Central memory CD4-positive, alpha-beta T cell (primary cell): Measurements from ENCODE around the gene ERLIN1.
A peak's percentile ranks its signal among the peaks of the same experiment; 100 is the strongest.

Experiments
- DNase-seq: peaks from one replicate; pipeline ENCODE4 v3.0.0; 2022

ERLIN1 gene

DNA sequence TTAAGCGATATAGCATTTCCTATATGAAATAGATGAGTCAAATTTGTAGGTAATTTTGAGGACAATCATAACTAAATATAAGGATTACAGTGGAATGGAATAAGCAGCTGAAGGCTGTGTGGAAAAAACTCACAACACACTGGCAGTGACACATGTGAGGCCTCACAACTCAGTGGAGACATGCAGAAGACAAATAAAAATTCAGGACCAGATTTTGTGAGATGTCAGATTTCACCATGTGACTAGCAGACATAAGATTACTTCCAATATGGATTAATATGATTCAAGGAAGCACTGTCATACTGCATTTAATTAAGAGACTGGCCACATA is 17.6 kb downstream of the ERLIN1 start:
- DNase-seq, result no peak

DNA sequence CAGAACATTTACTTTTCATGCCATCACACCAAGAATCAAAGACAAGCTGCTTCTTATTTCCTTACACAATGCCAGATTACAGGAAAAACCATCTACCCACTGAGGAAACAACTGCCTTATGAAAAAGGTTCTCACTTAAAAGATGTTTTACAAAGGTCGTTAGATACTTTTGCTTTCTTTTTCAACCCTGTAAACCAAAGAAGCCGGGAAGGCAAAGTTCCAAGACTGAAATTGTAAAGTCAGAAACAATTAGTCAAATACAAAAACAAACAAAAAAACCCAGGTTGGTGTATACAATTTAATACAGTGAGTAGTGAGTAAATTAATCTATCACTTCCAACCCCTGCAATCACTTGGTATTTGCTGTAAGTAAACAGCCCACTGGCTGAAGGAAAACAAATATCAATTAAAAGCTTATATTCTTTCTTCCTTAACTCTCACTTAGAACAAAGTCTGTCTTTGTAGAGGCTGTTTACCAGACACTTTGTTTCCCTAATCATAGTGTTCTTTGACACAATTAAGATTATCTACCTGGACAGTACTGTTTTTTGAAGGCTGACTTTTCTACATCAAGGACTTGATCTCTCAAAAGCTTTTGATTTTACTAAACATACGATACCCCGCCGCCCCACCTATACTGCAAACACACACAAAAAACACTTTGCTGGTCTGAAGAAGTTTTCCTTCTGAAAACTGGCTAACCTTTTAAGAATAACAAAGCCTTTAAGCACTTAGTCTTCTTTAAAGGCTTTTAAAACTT is 18.1 kb downstream of the ERLIN1 start:
- DNase-seq, result peak; percentile 3

DNA sequence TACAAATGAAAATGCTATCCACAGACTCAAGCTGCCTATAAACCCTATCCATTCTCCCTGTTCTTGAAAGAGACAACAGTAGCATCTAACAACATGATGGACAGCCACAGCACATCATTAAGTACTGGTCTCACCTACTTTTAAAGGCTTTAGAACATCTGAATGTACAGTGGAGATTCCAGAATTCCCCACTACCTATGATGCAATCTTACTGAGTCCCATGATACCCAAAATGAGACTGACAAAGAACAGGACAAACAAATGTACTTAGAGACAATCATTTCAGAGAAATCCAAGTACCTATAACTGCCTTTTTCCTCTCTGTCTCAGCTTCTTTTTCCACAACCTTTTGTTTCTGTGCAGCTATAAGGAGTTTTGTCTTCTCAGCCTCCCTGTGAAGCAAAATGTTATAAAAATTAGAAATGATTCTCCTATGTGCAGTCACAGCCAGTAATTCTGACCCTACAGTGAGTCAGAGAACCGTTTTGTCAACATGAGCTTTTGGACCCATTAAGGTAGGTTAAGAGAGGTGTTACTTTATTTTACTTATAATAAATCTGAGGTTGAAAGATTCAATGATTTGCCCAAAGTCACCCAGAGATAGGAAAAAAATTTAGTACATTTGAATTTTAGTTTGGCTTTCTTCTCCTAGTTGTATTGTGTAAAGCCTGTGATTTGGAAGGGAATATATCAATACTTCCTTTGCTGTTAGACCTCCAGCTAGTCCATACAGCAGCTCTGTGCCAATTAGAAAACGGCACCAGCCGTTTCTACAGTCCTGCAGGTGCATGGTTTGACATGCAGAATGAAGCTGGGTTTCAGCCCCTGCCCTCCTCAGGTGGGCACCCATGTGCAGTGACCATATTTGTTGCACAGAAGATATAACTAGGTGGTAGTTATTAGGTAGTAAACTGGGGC is 21.9 kb downstream of the ERLIN1 start:
- no peak for DNase-seq

DNA sequence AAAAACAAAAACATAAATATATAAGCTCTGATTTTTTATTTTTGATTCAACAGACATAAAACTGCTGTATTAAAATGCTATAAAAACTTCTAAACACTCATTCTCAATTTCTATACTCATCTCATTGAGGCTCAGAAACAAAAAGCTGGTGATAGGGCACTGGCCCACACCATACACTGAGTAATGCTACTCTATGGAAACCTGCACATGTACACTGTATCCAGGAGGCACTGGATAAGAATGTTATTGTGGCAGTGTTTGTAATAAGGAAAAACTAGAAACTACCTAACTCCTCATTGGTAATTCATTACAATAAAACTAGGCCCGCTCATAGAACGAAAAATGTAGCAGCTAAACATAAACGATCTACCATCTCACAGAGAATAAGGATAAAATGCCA is 23.1 kb downstream of the ERLIN1 start:
- no peak for DNase-seq

DNA sequence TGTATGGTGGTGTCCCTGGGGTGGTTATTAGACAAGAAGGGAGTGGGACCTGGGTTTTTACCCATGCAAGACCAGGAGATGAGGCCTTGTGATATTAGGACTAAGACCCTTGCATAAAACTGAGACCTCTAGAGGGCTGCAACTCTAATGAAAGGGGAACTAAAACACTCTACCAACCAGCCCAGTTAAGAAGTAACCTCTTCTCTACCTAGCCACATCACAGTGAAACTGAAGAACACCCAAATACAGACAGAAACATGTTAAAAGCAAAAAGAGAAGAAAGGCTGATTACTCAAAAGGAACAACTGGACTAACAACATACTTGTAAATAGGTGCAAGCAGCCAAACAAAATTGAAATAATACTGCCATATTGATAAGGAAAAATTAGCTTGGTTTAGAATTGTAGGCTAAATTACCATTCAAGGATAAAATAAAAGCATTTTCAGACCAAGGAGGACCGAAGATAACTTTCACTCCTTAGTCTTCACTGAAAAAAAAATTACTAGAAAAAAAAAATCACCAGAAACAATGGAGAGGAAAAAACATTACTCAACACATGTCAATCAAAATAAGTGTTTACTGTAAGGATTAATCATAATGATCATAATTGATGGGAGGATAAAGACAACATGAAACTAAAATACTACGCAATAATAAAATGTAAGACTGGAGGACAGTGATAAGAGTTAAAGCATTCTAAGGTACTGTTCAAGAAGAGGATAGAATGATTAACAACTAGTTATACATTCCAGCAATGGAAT is 27.6 kb downstream of the ERLIN1 start:
- DNase-seq, result no peak

DNA sequence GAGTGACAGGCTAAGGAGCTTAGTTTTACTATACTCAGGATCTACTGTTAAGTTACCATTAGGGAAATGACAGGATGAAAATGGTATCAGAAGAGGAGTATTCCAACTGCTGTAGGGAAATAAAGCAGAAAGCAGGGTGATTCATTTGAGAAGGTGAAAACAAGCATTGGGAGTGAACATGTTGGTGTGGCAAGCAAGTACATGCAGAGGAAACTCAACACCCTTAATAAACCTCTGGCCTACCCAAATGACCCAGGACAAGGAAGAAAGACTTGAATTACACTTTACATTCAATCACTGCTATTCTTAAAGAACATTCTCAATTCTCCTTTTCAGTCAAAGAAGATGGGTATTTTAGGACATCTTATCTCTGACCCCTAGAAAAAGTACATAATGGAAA is 28.7 kb downstream of the ERLIN1 start:
- DNase-seq, result no peak

DNA sequence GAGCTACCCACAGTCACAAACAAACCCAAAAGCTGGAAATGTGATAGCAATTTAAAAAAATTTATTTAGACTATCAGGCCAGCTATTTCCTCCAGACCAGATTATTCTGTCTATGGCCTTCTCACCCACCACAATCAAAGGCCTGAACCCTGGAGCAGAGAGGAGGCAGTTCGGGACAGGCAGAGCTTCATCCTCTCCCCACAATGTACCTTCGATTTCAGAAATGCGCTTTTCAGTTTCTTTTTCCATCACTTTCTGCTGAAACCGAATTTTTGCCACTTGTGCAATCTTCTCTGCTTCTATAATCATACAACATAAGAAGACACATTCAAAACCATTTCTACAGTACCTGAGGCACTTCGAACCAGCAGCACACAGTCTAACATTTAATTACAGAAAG is 29.9 kb downstream of the ERLIN1 start:
- DNase-seq, result no peak

DNA sequence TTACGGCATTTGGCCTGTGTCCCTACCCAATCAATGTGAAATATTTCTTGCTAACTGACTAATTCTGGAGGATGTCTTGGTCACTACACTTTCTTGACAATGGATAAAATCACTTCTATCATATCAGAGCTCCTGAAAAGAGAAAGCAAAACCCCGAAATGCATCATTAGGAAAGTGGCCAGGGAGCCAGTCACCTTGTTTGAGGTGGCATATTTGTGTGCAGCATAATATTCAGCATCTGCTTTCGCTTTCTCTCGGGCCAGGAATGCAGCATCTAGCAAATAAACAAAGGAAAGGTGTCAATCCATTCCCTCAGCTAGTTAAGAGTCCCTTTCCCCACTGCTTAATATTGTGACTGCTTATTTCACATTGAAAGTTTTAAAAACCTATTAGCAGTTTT is 31.2 kb downstream of the ERLIN1 start:
- DNase-seq, result no peak

DNA sequence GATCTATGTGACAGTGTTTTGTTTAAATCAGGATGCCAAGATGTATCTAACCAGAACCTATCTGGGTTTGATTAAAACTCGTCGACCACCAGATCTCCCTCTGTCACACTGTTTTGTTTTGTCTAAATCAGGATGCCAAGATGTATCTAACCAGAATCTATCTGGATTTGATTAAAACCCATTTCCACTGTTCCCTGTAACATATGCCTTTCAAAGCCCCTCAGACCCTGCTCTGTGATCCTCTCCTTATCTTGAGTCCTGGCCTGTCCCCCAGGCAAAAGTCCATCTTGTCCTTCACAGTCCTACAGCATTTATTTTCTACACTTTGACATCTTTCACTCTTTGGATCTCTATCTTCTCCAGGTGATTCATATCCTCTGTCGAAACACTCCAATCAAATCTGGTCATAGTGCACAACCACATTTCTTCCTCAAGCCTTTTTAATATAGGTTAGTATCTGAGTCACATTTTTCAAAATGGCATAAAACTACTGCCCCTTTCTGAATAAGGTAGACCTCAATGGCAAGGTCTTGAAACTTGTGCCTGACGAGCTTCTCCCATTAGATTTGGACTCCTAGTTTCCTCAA is 32.5 kb downstream of the ERLIN1 start:
- DNase-seq, result no peak

DNA sequence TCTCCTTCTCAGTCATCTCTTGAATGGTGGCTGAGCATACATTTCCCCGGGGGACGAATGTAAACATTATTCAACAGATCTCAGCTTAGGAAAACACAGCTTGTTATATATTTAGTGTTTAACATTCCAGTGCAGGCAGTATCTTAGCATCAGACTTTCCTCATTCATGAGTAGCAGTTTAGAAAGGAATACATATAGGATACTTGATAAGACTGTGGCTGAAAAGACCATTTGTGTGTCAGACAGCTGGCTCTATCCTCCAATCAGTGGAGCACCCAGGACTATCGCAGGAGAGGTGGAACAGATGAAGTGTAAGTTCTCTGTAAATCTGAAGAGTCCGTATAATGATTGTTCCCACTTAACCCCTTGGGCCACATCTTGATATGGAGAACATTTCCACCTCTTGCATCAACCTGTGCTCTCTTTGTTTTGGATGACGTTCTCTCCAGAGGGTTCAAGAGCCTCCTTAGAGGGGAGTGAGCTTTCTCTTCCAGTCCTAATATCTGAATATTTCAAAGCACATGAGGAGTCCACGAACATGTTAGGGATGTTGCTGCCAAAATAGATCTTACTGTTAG is 34.0 kb downstream of the ERLIN1 start:
- DNase-seq, result no peak

DNA sequence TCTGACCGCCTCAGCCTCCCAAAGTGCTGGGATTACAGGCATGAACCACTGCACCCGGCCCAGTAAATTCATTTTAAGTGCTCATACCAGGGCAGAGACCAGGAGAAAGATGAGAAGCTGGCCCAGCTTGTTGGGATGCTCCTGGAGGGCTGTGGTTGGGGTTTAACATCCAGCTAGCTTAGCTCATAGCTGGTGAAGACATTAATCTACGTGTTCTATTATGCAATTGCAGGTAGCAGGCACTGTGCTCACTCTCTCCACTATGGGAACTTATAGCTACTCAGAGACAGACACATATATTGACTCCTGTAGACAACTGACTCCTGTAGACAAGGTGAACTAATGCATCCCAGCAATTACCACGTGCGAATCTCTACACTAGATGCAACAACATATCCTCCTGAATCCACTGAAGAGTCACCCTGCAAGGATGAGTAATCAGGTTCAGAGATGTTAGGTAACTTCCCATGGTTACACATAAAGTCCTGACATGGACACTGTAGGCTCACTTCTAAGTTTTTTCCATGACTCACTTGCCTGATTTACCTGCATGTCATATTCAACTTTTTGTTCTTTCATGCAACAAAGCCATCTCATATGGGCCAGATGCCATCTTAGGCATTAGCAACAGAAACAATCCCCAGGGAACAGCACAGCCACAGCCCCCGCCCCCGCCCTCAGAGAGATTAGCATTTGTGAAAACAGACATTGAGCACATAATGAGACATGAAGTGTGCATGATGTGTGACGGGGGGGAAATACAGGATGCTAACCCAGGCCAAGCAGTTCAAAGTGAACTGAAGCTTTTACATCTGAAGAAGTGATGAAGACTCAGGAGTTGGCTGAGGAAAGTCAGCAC is 37.2 kb downstream of the ERLIN1 start:
- DNase-seq, result no peak

DNA sequence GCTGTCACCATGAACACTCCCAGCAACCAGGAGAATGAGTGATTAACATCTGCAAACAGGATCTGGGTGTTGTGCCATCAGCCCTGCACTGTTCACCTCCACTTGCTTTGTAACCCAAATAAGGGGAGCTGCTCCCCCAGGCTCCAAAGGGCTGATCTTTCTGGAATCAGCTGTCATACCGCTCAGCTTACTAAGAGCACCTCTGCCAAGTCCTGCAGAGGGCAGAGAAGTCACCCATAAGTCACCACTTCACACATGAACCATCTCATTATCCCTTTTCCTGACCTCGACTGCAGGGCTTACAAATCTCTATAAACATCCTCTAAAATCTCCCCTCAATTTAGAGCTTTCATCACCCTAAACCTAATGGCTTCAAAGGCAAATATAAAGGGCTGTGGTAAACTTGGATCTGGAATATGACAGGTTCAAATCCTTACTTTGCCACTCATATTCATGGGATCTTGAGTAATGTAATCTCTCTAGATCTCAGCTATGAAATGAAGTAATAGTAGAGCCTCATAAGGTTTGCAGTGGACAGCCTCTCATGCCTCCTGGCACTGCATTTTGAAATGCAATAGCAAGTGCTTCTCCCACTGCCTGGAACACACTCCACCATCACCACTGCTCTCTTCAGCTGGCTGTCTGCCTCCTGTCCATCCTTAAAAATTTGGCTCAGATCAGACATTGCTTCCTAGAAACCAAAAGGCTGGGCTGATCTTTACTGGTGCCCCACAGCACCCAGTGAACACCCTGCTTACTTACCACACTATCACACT is 38.8 kb downstream of the ERLIN1 start:
- DNase-seq, result no peak

DNA sequence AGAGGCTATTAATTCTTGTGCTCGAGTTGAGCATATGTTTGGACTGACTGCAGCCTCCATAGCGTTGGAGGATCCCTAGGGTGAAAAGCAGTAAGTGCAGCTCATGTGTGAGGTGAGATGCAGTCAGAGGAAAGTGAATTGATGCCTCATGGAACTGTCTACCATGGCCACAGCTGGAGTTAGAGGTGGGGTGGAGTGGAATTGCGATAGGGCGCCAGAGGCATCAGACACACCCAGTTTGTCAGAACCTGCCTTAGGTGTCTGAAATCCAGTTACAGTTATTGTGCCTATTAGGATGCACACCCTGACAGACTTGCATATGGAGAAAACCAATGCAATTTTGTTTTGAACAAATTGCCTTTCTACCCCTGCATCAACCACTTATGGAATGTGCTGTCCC is 39.4 kb downstream of the ERLIN1 start:
- DNase-seq, result no peak

DNA sequence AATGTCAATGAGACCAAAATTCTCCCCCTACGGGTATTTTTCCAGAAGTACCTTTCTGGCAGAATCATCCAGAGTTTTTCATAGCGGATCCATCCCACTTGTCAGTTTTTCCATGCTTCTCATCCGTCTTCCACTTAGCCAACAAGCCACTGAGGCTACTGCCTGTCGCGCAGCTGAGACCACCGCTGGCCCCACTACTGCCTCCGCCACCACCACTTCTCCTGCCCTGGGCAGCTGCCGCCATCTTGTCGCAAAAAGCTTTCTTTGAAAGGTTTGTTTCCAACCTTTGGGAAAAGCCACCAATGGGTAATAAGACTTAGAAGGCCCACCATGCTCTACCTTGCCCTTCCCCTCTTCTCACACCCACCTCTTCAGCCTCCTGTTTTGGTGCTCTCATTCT is 42.1 kb downstream of the ERLIN1 start:
- no peak for DNase-seq

DNA sequence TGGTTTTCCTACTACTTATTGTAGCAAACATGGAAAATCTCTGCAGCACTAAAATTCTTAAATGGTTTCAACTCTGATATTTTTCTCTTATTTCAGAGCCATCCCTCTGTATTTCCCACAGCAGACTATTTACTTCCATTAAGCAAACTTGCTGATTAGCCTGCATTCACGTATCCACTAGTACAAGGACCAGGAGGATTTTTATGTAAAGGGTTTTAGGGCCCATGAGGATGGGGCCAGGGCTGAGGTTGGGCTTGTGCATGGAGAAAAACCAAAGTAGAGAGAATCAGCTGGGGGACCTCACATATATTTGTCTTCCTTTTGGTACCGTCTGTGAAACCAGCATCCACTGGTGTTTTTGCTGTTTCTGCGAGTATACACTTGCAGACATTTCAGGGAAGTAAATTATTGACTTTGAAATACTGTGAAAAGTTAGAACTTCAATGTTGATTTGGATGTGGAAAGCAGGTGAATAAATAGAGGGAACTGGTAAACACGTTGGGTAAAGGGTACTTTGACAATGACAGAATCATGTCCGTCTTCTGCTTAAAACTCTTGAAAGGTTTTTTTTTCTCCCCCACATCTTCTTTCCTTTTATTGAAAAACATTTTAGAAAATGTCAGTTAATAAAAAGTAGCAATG is 44.3 kb downstream of the ERLIN1 start:
- DNase-seq, result no peak

DNA sequence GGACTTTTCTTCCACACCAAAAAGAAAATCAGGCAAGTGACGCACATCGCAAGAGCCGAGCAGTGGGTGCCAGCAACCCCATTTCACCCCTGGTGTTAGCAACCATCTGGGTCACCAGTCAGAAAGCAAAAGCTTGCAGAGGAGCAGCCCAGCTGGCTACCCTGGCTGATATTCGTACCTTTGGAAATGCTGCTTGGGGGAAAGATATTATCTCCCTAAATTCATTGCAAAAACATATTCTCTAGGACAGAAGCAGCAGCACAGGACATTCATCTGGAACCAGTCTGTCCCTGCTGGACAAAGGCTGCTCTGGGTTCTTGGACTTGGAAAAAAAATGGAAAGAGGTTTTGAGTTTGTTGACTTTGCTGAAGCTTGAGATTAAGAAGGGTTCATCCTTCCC is 45.8 kb downstream of the ERLIN1 start:
- DNase-seq, result no peak

DNA sequence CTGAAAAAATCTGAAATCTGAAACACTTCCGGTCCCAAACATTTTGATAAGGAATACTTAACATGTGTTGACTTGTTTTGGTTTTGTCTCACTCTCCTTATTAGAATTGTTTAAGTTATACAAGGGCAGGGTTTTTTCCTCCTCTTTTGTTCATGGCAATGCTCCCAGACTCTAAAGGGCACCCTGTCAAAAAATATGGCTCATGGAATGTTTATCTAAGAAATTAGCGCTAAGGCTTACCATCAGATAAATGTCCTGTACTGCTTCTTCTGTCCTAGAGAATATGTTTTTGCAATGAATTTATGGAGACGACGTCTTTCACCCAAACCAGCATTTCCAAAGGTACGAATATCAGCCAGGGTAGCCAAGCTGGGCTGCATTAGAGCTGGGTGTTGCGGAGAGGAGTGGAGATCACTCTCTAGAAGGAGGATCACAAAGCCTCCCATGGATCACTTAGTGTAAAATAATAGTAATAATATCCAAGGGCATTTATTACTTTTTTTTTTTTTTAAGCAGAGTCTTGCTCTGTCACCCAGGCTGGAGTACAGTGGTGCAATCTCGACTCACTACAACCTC is 46.8 kb downstream of the ERLIN1 start:
- DNase-seq, result no peak

DNA sequence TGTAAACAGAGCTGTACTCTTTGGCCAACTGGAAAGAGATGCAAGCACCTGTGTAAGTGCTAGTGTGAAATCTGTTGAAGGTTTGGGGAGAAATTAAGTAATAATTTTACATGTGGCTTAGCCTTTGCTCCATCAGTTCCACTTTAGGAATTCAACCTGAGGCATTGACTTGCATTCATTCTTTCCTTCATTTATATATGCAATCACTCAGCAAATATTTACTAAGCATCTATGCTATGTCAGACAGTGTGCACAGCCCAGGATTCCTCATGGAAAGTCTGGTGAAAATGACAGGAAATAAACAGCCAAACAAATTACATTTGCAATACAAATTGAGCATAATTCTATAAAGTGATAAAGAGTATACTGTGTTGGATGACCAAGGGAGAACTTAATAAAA is 50.3 kb downstream of the ERLIN1 start:
- no peak for DNase-seq

DNA sequence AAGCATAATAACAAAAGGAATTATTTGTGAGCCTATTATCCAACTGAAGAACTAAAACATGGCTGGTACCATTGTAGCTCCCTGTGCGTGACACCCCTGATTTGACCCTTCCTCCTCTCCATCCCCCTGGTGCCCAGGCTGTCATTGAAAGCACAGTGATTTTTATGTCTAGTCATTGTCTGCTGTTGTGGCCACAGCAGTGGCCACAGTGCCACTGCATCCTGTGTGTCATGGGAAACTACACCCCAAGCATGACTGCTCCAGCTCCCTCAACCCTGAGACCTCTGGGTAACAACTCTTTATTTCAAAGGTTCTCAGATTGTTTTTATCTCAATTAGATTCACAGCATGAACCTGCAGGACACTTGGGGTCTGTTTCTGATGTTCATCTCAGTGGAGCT is 52.0 kb downstream of the ERLIN1 start:
- no peak for DNase-seq

DNA sequence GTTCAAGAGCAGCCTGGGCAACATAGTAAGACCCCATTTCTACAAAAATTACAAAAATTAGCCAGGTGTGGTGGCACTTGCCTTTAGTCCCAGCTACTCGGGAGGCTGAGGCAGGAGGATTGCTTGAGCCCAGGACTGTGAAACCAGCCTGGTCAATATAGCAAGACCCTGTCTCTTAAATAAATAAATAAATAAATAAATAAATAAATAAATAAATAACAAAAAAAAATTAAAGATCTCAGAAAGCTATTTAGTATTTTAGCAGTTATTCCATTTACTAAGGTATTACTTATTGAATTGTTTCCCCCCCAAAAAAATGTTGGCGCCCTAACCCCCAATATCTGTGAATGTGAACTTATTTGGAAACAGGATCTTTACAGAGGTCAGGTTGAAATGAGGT is 53.4 kb downstream of the ERLIN1 start:
- no peak for DNase-seq
